ENCODE results near the gene MCC.

DNA sequence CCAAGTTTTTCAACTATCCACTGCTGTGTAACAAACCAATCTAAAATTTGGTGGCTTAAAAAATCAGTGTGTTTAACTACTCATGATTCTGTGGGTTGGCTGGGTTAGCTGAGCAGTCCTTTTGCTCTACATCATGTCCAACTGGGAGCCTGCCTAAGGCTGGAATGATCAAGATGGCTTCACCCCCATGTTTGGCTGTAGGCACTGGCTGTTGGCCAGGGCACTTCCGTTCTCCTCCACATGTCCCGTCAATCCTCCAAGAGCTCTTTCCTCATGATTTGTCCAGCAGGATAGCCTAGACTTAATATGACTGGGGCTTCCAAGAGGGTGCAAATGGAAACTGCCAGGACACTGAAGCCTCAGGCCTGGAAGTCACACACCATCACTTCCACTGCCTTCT is 36.5 kb downstream of the MCC start:
- TF ChIP-seq SUZ12 (IDR thresholded peaks at IDR 0.05; ENCODE audit: extremely low read depth, insufficient read depth, insufficient read length) (no peak), YY1 (IDR thresholded peaks at IDR 0.05; ENCODE audit: insufficient read depth, insufficient read length) (no peak), ZNF274 (IDR thresholded peaks at IDR 0.05; ENCODE audit: low read depth, low read length) (no peak)
